GM21825 (cell line): ENCODE data around the gene APOBEC3H.

Source experiments
- ATAC-seq: cut with Tn5 transposase; IDR thresholded peaks from one replicate; pipeline ENCODE4 v1.9.1; 2021; ENCODE audit warnings: mild to moderate bottlenecking, moderate library complexity; ENCODE audit not compliant: unreplicated experiment

The APOBEC3H gene

GRCh38 chr22:39080052-39080762 lies 16.8 kb upstream of the APOBEC3H start:
- ATAC-seq, result no peak

GRCh38 chr22:39081016-39081415 lies 16.0 kb upstream of the APOBEC3H start:
- ATAC-seq, result no peak

GRCh38 chr22:39081598-39081997 lies 15.4 kb upstream of the APOBEC3H start:
- ATAC-seq, result no peak

GRCh38 chr22:39083212-39084165 lies 13.6 kb upstream of the APOBEC3H start:
- ATAC-seq, result no peak

- no peak for ATAC-seq
Observed at GRCh38 chr22:39084666-39085065, 12.4 kb upstream of the APOBEC3H start.

- no peak for ATAC-seq
Observed at GRCh38 chr22:39087098-39087497, 9.9 kb upstream of the APOBEC3H start.

- no peak for ATAC-seq
Observed at GRCh38 chr22:39087881-39088684, 9.0 kb upstream of the APOBEC3H start.

GRCh38 chr22:39088685-39089032 lies 8.4 kb upstream of the APOBEC3H start:
- no peak for ATAC-seq

- no peak for ATAC-seq
Observed at GRCh38 chr22:39089928-39090327, 7.1 kb upstream of the APOBEC3H start.

- no peak for ATAC-seq
Observed at GRCh38 chr22:39090426-39091064, 6.5 kb upstream of the APOBEC3H start.

- ATAC-seq, result no peak
Observed at GRCh38 chr22:39091126-39092081, 5.6 kb upstream of the APOBEC3H start.

GRCh38 chr22:39092111-39092862 lies 4.8 kb upstream of the APOBEC3H start:
- no peak for ATAC-seq

GRCh38 chr22:39094717-39095389 lies 2.2 kb upstream of the APOBEC3H start:
- no peak for ATAC-seq

- ATAC-seq, result no peak
Observed at GRCh38 chr22:39095971-39096370, 1.1 kb upstream of the APOBEC3H start.

GRCh38 chr22:39098026-39098425 lies 982 bp downstream of the APOBEC3H start:
- no peak for ATAC-seq

- no peak for ATAC-seq
Observed at GRCh38 chr22:39098576-39098975, 1.5 kb downstream of the APOBEC3H start.

GRCh38 chr22:39101226-39101625 lies 4.2 kb downstream of the APOBEC3H start:
- ATAC-seq, result no peak

GRCh38 chr22:39103431-39103830 lies 6.4 kb downstream of the APOBEC3H start:
- ATAC-seq, result no peak
